ENCODE data around the gene NDUFS7.

GRCh38 chr19:1422360-1422759, 38.7 kb downstream of the NDUFS7 start:
- TF ChIP-seq POLR2A (IDR thresholded peaks at IDR 0.05; ENCODE audit: low read length) (no peak), GATA1 (IDR thresholded peaks at IDR 0.05; ENCODE audit: low read depth, low read length) (no peak)

All from erythroblast (primary cell).